ENCODE data around the gene KCNK15.

Gene KCNK15

DNA sequence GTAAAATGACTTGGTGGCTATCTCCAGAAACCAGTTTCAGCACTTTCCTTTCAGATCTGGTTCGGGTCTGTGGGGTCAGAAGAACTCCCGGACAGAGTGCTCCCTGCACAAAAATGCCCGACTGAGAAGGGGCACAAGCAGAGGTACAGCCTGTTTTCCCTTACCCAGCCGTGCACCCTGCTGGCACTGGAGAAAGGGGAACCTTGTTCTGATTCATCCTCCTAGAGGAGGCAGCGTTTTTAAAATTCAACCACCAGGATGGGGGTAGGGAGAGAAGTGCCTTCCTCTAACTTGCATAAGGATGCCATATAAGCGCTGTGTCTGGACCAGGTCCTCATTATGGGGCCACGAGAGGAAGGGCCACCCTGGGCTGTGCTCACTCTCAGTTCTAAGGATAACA lies 47.1 kb downstream of the KCNK15 start:
- DNase-seq = no peak

DNA sequence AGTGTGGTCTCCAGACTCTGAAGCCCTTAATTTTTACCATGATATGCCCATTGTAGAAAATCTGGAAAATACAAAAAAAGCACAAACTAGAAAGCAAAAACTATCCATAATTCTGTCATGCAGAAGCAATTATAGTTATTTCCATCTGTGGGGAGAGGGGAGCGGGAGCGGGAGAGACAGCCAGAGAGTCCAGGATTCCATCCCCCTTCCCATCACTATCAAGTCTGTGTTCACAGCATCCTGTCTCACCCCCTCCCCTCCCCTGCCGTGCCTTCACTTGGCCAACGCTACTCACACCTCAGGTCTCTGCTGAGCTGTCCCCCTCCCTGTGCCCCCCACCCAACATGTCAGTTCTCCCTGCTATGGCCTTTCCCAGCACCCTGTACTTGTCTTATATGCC lies 50.2 kb downstream of the KCNK15 start:
- no peak for DNase-seq

DNA sequence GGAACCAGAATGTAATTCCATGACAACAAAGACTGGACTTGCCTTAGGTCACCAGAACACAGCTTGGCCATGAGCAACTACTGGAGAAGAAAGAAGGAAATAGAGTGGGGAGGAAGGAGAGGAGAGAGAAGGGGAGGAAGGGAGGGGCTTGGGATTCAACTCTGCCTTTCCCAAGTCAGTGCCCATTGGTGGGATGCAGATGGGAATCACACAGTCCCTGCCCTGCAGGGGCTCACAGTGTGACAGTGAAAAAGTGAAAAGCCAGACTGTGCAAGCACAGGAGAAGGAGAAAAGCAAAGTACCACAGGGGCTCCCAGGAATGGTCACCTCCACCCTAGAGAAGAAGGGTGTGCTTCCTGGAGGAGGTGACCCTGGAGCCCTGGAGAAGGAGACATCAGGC lies 50.6 kb downstream of the KCNK15 start:
- DNase-seq = no peak

DNA sequence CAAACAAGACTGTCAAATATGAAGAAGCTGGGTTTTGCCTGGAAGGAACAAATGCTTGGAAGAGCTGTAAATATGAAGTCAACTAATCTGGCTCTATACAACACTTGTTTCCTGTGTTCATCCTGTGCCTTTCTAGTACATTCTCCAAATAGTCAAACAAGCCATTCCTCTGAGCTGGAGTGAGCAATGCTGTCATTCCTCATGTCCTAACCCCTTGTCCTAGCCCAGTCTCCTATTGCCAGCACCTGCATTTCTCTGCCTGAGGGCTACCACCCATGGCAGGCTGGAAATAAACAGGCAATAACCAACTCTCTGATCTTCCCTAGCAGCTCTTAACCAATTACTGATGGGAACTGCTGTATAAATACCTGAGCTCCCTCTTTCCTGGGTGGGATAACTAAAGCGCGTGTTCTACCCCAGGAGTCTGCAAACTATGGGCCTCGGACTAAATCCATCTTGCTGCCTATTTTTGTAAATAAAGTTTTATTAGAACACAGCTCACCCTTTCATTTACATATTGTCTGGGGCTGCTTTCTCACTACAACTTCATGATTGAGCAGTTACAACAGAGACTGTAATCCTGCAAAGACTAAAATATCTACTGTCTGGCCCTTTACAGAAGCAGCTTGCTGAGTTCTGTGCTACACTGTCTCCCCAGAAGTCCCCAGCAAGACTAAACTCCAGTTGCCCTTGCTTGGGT lies 51.2 kb downstream of the KCNK15 start:
- no peak for DNase-seq

DNA sequence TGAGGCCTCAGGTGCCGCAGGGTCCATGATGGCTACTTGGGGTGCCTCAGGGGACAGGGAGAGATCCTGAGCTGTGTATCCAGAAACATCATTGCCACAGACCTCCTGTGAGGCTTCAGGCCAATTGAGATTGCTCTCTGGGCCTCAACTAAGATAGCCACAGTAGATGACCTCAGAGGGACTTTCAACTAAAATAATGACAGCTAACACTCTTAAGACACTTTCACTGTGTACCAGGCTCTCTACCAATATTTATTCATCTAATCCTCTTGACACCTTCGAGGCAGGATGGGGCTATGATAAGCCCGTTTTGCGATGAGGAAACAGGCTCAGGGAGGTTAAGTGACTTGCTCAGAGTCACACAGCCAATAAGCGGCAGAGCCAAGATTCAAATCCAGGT lies 54.0 kb downstream of the KCNK15 start:
- DNase-seq = no peak

DNA sequence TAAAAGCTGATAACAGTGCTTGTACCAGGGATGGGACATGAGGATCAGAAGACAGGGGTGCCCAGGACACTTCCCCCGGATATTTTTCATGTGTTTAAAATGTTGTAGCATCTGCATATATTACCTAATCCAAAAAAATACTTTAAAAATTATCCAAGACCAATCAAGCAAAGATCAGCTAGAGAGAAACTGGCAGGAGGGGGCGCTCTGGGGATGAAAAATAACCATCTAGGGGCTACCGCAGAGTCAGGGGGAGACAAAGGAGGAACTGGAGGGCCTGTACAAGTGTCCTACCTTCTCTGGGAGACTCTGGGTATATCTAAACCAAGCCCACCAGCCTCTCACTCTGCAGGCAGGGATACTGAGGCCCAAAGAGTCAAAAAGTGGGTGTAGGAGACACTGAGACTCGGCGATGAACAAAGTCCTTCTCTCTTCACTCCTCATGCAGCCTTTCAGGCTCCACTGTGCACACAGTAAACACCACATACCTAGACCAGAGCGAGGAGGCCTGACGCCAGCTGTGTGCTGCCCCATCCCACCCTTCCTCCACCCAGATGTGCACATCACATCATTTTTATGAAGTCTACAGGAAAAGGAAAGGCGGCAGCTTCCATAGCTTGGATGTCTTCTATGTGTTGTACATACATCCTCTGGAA lies 54.9 kb downstream of the KCNK15 start:
- DNase-seq = no peak
